Stimulated activated CD8-positive, alpha-beta memory T cell treated with anti-CD3 and anti-CD28 coated beads, Interleukin-7, amount 100 ng/mL, for 1 hour (primary cell): ENCODE results near the gene NUP205.
"Not testable (repeated sequence)": the region's sequence is repeated elsewhere in the genome, so short reads cannot be mapped to it uniquely, and the experiment has no call there.

Experiments
- DNase-seq, 2 donors: peaks; one replicate each; pipeline ENCODE4 v3.0.0-alpha.2; 2020; ENCODE audit warnings: low read depth in 2 of 2

The NUP205 gene

DNA sequence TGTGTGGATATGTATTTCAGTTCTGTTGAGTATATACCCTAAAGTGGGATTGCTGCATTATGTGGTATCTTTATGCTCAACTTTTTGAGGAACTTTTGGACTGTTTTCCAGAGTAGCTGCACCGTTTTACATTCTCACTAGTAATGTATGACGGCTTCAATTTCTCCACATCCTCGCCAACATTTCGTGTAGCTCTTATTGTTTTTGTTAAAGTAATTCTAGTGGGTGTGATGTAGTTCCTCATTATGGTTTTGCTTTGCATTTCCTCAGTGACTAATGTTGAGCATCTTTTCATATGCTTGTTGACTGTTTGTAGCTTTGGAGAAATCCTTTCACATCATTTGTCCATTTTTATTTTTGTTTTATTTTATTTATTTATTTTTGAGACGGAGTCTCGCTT lies 109.1 kb downstream of the NUP205 start:
- DNase-seq: no peak

DNA sequence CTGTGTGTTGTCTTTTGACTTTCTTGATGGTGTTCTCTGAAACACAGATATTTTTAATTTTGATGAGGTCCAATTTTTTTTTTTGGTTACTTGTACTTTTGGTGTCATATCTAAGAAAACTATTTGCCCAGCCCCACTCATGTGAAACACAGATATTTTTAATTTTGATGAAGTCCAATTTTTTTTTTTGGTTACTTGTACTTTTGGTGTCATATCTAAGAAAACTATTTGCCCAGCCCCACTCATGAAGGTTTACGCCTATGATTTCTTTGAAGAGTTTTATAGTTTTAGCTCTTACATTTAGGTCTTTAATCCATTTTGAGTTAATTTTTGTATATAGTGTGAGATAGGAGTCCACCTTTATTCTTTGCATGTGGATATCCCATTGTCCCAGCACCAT lies 109.9 kb downstream of the NUP205 start:
- not testable (repeated sequence) for DNase-seq

GRCh38 chr7:135668852-135669395 lies 111.2 kb downstream of the NUP205 start:
- DNase-seq: not testable (repeated sequence)

DNA sequence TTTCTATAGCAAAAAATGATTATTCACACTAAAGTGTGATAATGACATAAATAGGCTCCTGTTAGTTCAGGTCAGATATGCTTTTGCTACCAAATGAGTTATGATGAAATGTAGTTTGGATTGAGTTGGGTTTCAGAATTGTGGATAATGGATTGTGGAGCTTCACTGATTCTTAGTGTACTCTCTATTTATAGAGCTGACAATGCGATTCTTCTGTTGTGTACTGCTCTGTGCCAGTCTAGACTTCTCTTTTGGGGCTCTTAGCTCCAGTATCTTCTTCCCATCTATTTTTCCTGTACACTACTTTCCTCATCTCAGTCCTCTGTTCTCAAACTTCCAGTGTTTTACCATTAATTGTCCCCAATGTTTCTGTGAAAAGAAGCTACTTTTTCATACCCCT lies 112.1 kb downstream of the NUP205 start:
- DNase-seq: no peak

- no peak for DNase-seq
Observed at GRCh38 chr7:135670179-135670578, 112.5 kb downstream of the NUP205 start.

DNA sequence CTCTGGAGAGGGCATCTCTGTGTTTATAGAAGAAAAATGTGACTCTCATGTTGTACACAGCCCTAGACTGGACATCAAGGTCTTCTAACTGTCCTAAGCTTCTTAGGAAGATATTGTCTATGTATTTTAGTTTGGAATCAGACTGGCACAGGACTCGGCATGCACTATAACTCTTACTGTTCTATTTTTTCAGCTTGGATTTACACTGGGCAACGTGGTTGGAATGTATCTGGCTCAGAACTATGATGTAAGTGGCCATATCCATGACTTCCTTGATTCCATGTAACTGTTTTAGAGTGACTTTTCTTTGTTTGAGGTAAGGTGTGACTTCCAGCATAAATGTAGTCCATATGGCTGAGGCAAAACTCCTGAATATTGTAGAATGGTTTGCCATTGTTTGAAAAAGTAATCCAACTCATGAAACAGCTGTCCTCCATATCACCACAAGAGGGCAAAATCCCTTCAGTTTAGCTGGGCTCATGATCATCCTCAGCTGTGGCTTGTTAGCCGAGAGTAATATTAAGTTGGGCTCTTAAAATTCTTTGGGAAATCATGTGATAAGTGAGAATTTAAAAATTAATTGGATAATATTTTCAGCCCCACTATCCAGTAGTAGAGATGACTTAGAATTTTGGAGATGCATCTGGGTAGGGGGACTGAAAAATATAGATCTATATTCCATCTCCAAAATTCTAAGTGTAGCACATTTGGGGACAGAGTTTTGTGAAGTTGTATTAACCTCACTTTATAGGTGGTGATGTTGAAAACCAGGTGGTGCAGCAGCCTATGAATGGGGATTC lies 115.0 kb downstream of the NUP205 start:
- no peak for DNase-seq

GRCh38 chr7:135673360-135673706 lies 115.6 kb downstream of the NUP205 start:
- no peak for DNase-seq

- DNase-seq: no peak
Observed at GRCh38 chr7:135678612-135679575, 121.2 kb downstream of the NUP205 start.

GRCh38 chr7:135681762-135682161 lies 124.0 kb downstream of the NUP205 start:
- no peak for DNase-seq

DNA sequence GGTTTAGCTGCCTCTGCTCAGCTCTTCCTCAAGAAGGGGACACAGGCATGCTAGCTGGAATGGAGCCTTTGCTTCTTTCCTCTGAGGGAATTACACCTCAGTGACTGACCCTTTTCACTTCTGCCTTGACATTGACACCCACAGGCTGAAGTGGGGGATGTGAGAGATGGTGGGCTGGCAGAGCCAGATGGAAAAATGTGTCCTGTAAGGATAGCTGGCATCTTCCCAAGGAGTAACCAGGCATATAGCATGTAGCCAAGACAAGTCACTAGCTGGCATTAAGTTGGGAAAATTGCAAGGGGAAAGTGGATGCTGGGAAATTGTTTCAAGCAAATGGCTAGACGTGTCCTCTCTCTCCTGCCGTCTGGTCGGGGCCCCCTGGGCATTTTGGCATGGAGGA lies 124.5 kb downstream of the NUP205 start:
- DNase-seq: no peak

- no peak for DNase-seq
Observed at GRCh38 chr7:135683609-135684008, 125.9 kb downstream of the NUP205 start.

DNA sequence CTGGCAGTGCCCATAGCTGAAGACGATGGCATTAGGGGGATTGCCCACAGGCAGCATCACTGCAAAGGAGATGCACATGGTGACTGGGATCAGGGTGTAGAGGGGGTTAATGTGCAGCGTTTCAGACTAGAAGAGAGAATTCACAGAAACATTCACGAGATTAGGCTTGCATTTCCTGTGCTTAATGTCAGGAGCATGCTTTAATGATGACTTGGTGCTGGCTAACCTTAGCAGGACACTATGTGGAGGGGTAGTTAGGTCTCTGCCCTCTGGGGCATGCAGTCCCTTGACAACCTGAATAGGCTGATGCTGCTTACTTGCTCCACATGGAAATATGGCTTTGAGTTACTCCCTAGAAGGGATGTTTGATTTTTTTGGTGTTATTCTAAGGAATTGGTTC lies 126.4 kb downstream of the NUP205 start:
- no peak for DNase-seq

DNA sequence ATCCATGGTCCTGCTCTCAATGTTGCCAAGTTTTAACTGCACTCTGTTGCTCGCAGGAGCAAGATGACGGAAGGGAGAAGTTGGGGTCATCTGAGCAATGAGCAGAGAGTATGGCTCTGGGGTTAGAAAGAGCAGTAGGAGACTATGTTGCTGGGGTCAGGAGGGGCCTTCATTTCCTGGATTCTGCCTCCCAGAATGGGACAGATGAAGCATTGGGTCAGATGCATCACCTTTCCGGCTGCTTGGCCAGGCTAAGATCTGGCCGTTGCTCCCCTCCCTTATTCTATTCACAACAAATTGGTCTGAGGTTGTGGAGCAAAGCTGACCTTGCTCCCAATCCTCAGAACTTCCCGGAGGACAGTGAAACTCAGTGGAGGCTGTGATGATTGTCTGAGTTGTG lies 127.0 kb downstream of the NUP205 start:
- no peak for DNase-seq

GRCh38 chr7:135685306-135686084 lies 127.8 kb downstream of the NUP205 start:
- no peak for DNase-seq

DNA sequence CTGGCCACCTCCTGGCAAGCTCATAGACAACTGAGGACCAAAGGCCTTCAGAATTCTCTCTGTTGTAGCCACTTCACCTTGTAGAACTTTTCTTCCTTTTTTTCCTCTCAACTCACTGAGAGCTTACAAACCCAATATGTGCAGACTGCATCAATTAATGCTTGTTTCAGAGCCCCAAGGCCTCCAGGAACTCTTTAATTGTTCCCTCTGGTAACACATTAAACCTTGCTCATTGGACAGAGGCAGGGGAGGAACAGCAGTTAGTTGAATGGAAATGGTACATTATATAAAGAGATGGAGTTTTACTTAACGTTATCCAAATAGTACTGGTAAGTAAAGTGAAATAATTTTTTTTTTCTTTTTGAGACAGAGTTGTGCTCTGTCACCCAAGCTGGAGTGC lies 129.7 kb downstream of the NUP205 start:
- no peak for DNase-seq

DNA sequence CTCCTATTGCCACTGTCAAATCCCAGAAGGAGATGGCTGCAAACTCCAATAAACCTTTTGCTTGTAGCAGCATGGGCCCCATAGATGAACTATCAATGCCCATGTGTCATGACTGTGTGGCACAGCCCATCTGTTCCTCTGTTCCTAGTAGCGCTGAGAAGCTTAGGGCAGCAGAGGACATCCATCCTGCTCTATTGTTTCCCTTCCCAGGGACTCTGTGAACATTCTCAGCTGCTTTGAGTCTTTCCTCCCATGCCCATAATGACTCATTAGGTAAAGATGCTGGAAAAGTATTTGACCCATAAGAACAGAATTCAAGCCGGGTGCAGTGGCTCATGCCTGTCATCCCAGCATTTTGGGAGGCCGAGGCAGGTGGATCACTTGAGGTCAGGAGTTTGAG lies 132.8 kb downstream of the NUP205 start:
- DNase-seq: no peak

- no peak for DNase-seq
Observed at GRCh38 chr7:135692055-135692454, 134.3 kb downstream of the NUP205 start.

GRCh38 chr7:135692606-135693005 lies 134.9 kb downstream of the NUP205 start:
- not testable (repeated sequence) for DNase-seq

- DNase-seq: no peak
Observed at GRCh38 chr7:135693558-135693957, 135.8 kb downstream of the NUP205 start.

GRCh38 chr7:135697276-135698049 lies 139.7 kb downstream of the NUP205 start:
- DNase-seq: no peak
